GM21526 (cell line): ENCODE data around the gene RGS3.
A peak's percentile ranks its signal among the peaks of the same experiment; 100 is the strongest.

Experiments
- ATAC-seq: cut with Tn5 transposase; IDR thresholded peaks from one replicate; pipeline ENCODE4 v1.9.1; 2021; ENCODE audit warnings: moderate library complexity; ENCODE audit not compliant: unreplicated experiment, low FRiP score

The RGS3 gene

GRCh38 chr9:113568081-113568435, 104.5 kb downstream of the RGS3 start:
- no peak for ATAC-seq

DNA sequence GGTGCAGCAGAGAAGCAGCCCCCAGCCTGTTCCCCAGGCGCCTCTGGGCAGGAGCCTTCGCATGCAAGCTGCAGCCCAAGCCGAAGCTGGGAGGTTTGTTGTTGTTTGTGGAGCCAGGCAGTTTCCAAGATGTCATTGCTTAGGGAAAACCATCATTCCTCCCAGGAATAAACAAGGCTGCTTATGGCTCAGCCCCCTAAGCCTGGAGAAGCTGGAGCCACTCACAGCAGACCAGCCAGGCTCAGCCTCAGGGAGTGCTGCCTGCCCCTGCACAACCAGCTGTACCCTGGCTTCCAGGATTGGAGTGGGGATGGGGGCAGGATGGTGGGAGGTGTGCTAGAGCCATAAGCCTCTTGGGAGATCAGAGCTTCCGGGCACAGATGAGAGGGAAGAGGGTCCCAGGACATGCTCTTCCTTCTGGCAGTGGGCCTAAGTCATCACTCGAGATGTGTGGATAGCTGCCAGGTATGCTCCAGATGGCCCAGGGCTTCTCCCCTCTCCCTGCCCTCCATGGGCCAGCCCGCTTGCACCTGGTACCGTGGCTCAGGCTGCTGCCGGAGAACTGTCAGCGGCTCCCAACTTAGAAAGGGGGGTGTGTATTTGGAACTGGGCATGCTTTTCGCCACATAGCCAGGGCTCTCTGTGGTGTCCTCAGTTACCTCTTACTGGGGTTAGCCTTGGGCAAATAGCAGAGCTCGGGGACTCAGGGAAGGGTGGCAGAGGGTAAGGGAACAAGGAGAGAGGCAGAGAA, 105.2 kb downstream of the RGS3 start:
- no peak for ATAC-seq

DNA sequence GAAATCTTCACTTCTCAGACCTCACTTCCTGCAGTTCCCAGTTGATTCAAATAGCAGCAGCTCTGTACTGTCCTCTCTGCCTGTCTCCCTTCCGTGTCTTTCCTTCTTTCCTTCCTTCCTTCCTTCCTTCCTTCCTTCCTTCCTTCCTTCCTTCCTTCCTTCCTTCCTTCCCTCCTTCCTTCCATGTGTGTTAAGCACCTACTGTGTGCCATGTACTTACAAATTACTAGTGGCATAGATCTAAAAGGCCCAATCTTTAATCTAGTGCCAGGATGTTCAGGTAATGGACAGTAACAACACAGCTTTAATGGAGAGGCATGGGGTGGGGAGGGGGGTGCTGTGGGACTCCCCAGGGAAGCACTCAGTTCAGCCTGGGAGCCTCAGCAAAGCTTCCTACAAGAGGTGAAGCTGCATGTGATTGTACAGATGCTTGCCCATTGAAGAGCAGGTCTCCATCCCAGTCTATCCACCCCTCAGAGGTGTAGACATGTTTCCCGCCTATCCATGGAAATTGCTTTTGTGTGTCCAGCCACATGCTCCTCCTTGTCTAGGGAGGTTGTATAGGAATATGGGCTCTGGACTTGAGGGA, 106.0 kb downstream of the RGS3 start:
- no peak for ATAC-seq

DNA sequence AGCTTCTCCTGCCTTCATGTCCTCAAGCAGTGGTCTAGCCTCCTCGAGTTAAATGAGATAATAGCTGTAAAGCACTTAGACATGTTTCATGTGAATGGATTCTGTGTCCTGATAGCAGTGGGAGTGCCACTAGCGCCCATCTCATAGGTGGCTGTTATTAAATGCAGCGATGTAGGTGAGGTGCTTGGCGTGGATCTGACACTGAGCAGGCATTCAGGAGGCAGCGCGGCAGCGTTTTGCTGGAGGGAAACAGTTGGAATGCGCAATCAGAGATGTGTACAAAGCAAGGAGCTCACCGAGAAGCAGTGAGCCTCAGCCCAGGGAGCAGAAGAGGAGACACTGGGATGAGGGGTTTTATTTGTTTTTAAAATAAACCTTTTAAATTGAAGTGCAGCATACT, 106.6 kb downstream of the RGS3 start:
- ATAC-seq: no peak

DNA sequence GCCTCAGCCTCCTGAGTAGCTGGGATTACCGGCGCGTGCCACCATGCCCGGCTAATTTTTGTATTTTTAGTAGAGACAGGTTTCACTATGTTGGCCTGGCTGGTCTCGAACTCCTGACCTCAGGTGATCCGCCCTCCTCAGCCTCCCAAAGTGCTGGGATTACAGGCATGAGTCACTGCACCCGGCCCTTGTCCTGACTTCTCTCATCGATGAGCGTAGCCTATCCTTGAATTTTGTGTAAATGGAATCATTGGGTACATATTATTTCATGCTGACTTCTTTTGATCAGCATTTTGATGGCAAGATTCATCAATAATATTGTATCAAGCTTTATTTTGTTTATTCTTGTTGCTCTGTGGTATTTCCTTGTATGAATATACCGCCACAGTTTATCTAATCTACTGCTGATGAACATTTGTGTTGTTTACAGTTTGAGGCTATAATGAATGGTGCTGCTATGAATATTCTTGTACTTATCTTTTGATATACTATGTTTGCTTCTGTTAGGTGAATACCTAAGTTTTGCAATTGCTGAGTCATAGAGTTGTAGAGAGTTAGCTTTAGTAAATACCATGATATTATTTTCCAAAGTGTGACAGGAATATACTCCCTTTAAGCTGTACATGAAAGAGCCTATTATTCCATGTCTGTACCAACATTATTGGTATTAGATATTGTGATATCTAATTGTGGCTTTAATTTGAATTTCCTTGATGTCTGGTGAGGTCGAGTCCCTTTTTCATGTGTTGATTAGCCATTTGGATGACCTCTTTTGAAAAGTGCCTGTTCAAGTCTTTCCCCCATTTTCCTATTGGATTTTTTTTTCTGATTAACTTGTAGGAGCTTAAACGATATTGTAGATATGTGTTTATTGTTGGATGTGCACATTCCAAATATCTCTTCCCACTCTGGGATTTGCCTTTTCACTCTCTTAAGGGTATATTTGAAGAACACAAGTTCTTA, 107.5 kb downstream of the RGS3 start:
- ATAC-seq: no peak

- ATAC-seq: no peak
Observed at GRCh38 chr9:113572076-113572861, 108.7 kb downstream of the RGS3 start.

GRCh38 chr9:113573046-113573958, 109.8 kb downstream of the RGS3 start:
- ATAC-seq: no peak

DNA sequence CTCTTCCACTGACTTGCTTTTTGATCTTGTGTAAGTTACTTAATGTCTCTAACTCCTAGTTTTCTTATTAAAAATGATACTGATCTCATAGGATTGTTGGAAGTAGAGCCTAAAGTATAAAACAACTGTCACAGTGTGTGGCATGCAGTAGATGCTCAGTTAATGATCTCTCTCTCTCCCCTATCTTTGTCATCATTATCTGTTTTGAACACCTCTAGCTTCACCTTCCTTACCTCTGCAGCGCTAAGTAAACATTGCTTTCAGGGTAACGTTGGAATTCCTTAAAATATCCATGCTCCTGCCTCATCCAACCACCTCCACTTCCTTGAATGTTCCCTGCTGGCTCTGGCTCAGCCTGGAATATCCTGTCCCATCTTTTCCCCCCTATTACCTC, 110.4 kb downstream of the RGS3 start:
- no peak for ATAC-seq

DNA sequence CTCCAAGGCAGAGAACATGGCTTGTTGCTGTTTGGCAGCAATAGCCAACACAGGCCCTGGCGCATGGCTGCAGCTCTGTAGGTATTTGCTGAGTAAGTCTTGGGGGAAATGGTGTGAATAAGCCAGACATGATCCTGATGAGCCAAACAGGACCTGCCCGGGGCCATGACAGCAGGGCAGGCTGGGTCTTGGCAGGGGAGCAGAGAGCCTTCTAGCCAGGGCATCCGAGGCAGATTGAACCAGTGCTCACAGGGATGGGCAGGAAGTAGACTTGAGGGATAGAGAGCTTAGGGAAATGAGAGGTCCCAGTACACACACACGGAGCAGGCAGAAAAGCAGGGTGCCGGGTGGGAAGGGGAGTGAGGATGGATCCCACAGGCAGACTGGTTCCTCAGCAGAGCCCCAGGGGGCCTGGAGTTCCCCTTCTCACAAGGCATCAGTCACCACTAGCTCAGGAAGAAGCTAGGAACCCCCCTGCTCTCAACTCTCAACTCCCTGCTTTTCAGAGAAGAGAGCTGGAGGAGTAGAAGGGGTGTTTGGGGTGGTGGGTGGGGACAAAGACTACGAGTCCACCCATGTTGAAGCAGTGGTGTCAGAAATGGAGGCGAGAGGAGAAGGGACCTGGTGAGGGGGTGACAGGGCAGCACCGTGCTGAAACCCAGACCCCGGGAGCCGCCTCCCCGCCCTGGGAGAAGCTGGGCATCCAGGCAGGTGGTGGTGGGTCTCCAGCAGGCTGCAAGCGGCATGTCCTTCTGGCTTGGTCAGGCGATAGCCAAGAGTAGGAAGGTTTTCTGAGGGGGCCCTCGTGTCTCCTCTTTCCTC, 111.1 kb downstream of the RGS3 start:
- no peak for ATAC-seq

DNA sequence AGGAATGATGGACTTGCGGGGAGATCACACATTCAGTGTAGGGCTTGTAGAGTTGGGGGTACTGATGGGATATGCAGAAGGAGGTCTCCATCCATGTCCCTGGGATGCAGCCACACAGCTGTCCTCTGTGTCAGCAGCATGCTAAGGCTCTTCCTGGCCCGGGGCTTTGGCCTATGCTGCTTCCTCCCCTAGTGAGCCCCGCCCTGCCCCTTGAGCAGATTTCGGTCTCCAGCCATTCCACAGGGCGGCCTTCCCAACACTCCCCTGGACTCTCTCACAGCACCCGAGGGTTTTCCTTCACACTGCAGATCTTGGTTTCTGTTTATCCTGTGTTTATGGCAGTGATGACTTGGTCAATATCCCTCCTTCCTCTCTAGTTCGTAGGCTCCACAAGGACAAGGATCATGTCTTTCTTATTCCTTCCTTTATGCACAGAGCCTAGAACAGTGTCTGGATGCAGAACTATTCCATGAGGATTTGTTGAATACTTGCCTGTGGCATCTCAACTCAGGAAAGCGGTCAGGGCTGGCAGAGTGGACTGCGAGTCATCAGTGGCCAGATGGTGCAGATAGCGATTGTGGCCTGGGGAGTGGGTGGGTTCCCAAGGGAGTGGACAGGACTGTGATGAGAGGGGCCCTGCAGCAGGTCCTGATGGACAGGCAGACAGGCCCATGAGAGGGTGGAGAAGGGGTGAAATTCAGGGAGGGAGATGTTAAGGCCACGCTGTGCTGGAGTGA, 114.2 kb downstream of the RGS3 start:
- ATAC-seq: no peak

GRCh38 chr9:113578279-113578865, 114.8 kb downstream of the RGS3 start:
- ATAC-seq: no peak

- peak; percentile 60 for ATAC-seq
Observed at GRCh38 chr9:113578882-113579282, 115.4 kb downstream of the RGS3 start.

GRCh38 chr9:113579283-113580040, 115.9 kb downstream of the RGS3 start:
- ATAC-seq: no peak

- ATAC-seq: no peak
Observed at GRCh38 chr9:113580041-113580953, 116.8 kb downstream of the RGS3 start.

GRCh38 chr9:113580954-113581311, 117.4 kb downstream of the RGS3 start:
- no peak for ATAC-seq
